ENCODE measurements around the gene RCVRN.

- TF ChIP-seq POLR2A (IDR thresholded peaks at IDR 0.05) (no peak), POLR2AphosphoS5 (IDR thresholded peaks at IDR 0.05) (no peak), CTCF (IDR thresholded peaks at IDR 0.05) (no peak)
Measured at GRCh38 chr17:9854255-9854654, 50.8 kb downstream of the RCVRN start.

Data from upper lobe of left lung (tissue), 4 donors.